ENCODE data around the gene GLIS1. TPM values are rescaled to one million over a fixed set of nuclear protein-coding genes. Genes with fewer than 3 reads are reported as not detected.
"Not testable (repeated sequence)": the region's sequence is repeated elsewhere in the genome, so short reads cannot be mapped to it uniquely, and the experiment has no call there.

Gene GLIS1
- total RNA-seq, 2 donors from 2014 or later, result not detected

GRCh38 chr1:53555620-53556326 is 183.2 kb downstream of the GLIS1 start:
- not testable (repeated sequence) for H3K36me3 Mint-ChIP-seq (ENCODE audit: low read depth); ATAC-seq (replicated peaks); H3K4me1 Mint-ChIP-seq; H3K4me3 Mint-ChIP-seq; H3K9me3 Mint-ChIP-seq; H3K27ac Mint-ChIP-seq
- peaks cover 17% of the 10 kb centered on the region for H3K27me3 Mint-ChIP-seq

- no peak overlapping the region for H3K27ac Mint-ChIP-seq
- no peak for ATAC-seq (replicated peaks)
Measured at GRCh38 chr1:53554592-53555305, 184.2 kb downstream of the GLIS1 start.

GRCh38 chr1:53553734-53554509 is 185.0 kb downstream of the GLIS1 start:
- no peaks in the 10 kb centered on the region for H3K9me3 Mint-ChIP-seq
- ATAC-seq (replicated peaks), result peak; percentile 55
- no peak overlapping the region for H3K4me3 Mint-ChIP-seq

More at GRCh38 chr1:53554592-53555305, 184.2 kb downstream of the GLIS1 start:
- H3K4me3 Mint-ChIP-seq, result no peak overlapping the region
- peaks cover 12% of the 10 kb centered on the region for H3K27me3 Mint-ChIP-seq
- no peaks in the 10 kb centered on the region for H3K36me3 Mint-ChIP-seq (ENCODE audit: low read depth)
- no peaks in the 10 kb centered on the region for H3K9me3 Mint-ChIP-seq
- H3K4me1 Mint-ChIP-seq, result no peaks in the 10 kb centered on the region

GRCh38 chr1:53552981-53553733 is 185.8 kb downstream of the GLIS1 start:
- Mint-ChIP-seq H3K4me3 (no peak overlapping the region), H3K4me1 (no peaks in the 10 kb centered on the region), H3K9me3 (no peaks in the 10 kb centered on the region), H3K27me3 (peaks cover 14% of the 10 kb centered on the region), H3K27ac (no peak overlapping the region), H3K36me3 (ENCODE audit: low read depth) (no peaks in the 10 kb centered on the region)
- ATAC-seq (replicated peaks), result peak; percentile 77

More at GRCh38 chr1:53553734-53554509, 185.0 kb downstream of the GLIS1 start:
- Mint-ChIP-seq H3K4me1 (no peaks in the 10 kb centered on the region), H3K36me3 (ENCODE audit: low read depth) (no peaks in the 10 kb centered on the region), H3K27me3 (peaks cover 13% of the 10 kb centered on the region), H3K27ac (no peak overlapping the region)

- H3K9me3 Mint-ChIP-seq, result no peaks in the 10 kb centered on the region
- no peak overlapping the region for H3K4me3 Mint-ChIP-seq
- H3K36me3 Mint-ChIP-seq (ENCODE audit: low read depth), result no peaks in the 10 kb centered on the region
- H3K27ac Mint-ChIP-seq, result no peak overlapping the region
- no peaks in the 10 kb centered on the region for H3K4me1 Mint-ChIP-seq
- H3K27me3 Mint-ChIP-seq, result peaks cover 14% of the 10 kb centered on the region
- ATAC-seq (replicated peaks), result no peak
Measured at GRCh38 chr1:53552146-53552861, 186.7 kb downstream of the GLIS1 start.

GRCh38 chr1:53551428-53551995 is 187.5 kb downstream of the GLIS1 start:
- no peak for ATAC-seq (replicated peaks)
- Mint-ChIP-seq H3K4me3 (no peak overlapping the region), H3K27me3 (peaks cover 14% of the 10 kb centered on the region), H3K27ac (no peak overlapping the region), H3K4me1 (no peaks in the 10 kb centered on the region), H3K9me3 (no peaks in the 10 kb centered on the region), H3K36me3 (ENCODE audit: low read depth) (no peaks in the 10 kb centered on the region)

GRCh38 chr1:53550201-53550741 is 188.7 kb downstream of the GLIS1 start:
- Mint-ChIP-seq H3K27me3 (peaks cover 14% of the 10 kb centered on the region), H3K4me1 (no peaks in the 10 kb centered on the region), H3K36me3 (ENCODE audit: low read depth) (no peaks in the 10 kb centered on the region), H3K9me3 (no peaks in the 10 kb centered on the region), H3K27ac (no peak overlapping the region), H3K4me3 (no peak overlapping the region)
- ATAC-seq (replicated peaks), result peak; percentile 22

- ATAC-seq (replicated peaks), result no peak
- Mint-ChIP-seq H3K4me3 (no peak overlapping the region), H3K4me1 (no peaks in the 10 kb centered on the region), H3K27me3 (peaks cover 14% of the 10 kb centered on the region), H3K9me3 (no peaks in the 10 kb centered on the region), H3K36me3 (ENCODE audit: low read depth) (no peaks in the 10 kb centered on the region), H3K27ac (no peak overlapping the region)
Measured at GRCh38 chr1:53549781-53550180, 189.2 kb downstream of the GLIS1 start.

GRCh38 chr1:53549287-53549686 is 189.7 kb downstream of the GLIS1 start:
- H3K27ac Mint-ChIP-seq, result no peak overlapping the region
- H3K4me1 Mint-ChIP-seq, result no peaks in the 10 kb centered on the region

GRCh38 chr1:53548031-53548491 is 190.9 kb downstream of the GLIS1 start:
- Mint-ChIP-seq H3K4me3 (no peak overlapping the region), H3K27me3 (peaks cover 13% of the 10 kb centered on the region), H3K4me1 (no peaks in the 10 kb centered on the region), H3K9me3 (no peaks in the 10 kb centered on the region), H3K36me3 (ENCODE audit: low read depth) (no peaks in the 10 kb centered on the region), H3K27ac (no peak overlapping the region)
- ATAC-seq (replicated peaks), result no peak

More at GRCh38 chr1:53549287-53549686, 189.7 kb downstream of the GLIS1 start:
- H3K9me3 Mint-ChIP-seq, result no peaks in the 10 kb centered on the region
- H3K36me3 Mint-ChIP-seq (ENCODE audit: low read depth), result no peaks in the 10 kb centered on the region
- ATAC-seq (replicated peaks), result no peak
- H3K27me3 Mint-ChIP-seq, result peaks cover 17% of the 10 kb centered on the region
- no peak overlapping the region for H3K4me3 Mint-ChIP-seq

GRCh38 chr1:53547231-53547790 is 191.7 kb downstream of the GLIS1 start:
- no peak for ATAC-seq (replicated peaks)

GRCh38 chr1:53546409-53547155 is 192.4 kb downstream of the GLIS1 start:
- H3K27ac Mint-ChIP-seq, result no peak overlapping the region
- no peak for ATAC-seq (replicated peaks)
- H3K9me3 Mint-ChIP-seq, result no peaks in the 10 kb centered on the region
- no peaks in the 10 kb centered on the region for H3K4me1 Mint-ChIP-seq
- no peak overlapping the region for H3K4me3 Mint-ChIP-seq
- no peaks in the 10 kb centered on the region for H3K36me3 Mint-ChIP-seq (ENCODE audit: low read depth)
- H3K27me3 Mint-ChIP-seq, result peaks cover 8% of the 10 kb centered on the region

More at GRCh38 chr1:53547231-53547790, 191.7 kb downstream of the GLIS1 start:
- Mint-ChIP-seq H3K27ac (no peak overlapping the region), H3K27me3 (peaks cover 13% of the 10 kb centered on the region), H3K4me3 (no peak overlapping the region), H3K4me1 (no peaks in the 10 kb centered on the region), H3K9me3 (no peaks in the 10 kb centered on the region), H3K36me3 (ENCODE audit: low read depth) (no peaks in the 10 kb centered on the region)
